ENCODE results near the gene MSTO1.
A peak's percentile ranks its signal among the peaks of the same experiment; 100 is the strongest.
"Not testable (repeated sequence)": the region's sequence is repeated elsewhere in the genome, so short reads cannot be mapped to it uniquely, and the experiment has no call there.

MSTO1 gene

GRCh38 chr1:155598842-155599331 lies 11.1 kb upstream of the MSTO1 start:
- no peaks in the 10 kb centered on the region for H3K9me3 Mint-ChIP-seq
- no peaks in the 10 kb centered on the region for H3K4me1 Mint-ChIP-seq
- no peaks in the 10 kb centered on the region for H3K36me3 Mint-ChIP-seq
- no peak overlapping the region for H3K27ac Mint-ChIP-seq
- ATAC-seq (no peak), DNase-seq (ENCODE audit: low spot score in 2 of 2) (no peak)
- peak overlapping the region; percentile 41 for H3K4me3 Mint-ChIP-seq

- H3K36me3 Mint-ChIP-seq; DNase-seq (ENCODE audit: low spot score in 2 of 2); H3K9me3 Mint-ChIP-seq; H3K4me3 Mint-ChIP-seq; H3K4me1 Mint-ChIP-seq; ATAC-seq; H3K27ac Mint-ChIP-seq: not testable (repeated sequence)
Measured at GRCh38 chr1:155599828-155600572, 10.0 kb upstream of the MSTO1 start.

DNA sequence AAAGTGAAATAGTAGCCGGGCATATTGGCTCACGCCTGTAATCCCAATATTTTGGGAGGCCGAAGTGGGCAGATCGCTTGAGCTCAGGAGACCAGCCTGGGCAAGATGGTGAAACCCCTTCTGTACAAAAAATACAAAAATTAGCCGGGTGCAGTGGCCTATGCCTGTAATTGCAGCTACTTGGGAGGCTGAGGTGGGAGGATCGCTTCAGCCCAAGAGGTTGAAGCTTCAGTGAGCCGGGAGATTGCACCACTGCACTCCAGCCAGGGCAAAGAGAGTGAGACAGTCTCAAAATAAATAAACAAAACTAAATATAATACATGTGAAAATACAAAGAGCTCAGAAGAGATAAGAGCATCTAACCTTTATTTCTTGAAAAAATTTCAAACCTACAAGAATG lies 2.3 kb upstream of the MSTO1 start:
- DNase-seq (ENCODE audit: low spot score in 2 of 2) (no peak), ATAC-seq (no peak)
- Mint-ChIP-seq H3K4me3 (no peak overlapping the region), H3K9me3 (no peaks in the 10 kb centered on the region), H3K27ac (no peak overlapping the region), H3K36me3 (peaks cover 3% of the 10 kb centered on the region), H3K4me1 (peaks cover 14% of the 10 kb centered on the region)

GRCh38 chr1:155608888-155609225 lies 1.2 kb upstream of the MSTO1 start:
- Mint-ChIP-seq H3K36me3 (peaks cover 11% of the 10 kb centered on the region), H3K9me3 (no peaks in the 10 kb centered on the region), H3K4me1 (peaks cover 16% of the 10 kb centered on the region), H3K27ac (no peak overlapping the region), H3K4me3 (peak overlapping the region; percentile 89)
- ATAC-seq (no peak), DNase-seq (ENCODE audit: low spot score in 2 of 2) (no peak)

DNA sequence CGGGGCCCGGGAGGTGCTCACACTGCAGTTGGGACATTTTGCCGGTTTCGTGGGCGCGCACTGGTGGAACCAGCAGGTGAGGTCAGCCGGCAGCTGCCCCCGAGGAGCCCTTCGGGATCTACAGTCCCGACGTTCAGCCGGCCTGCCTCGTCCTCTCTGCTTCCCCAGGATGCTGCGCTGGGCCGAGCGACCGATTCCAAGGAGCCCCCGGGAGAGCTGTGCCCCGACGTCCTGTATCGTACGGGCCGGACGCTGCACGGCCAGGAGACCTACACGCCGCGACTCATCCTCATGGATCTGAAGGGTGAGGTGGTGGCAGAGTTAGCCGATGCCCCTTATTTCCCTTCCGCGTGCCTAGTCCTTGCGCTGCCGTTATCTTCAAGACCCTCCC lies 234 bp downstream of the MSTO1 start:
- peaks cover 16% of the 10 kb centered on the region for H3K4me1 Mint-ChIP-seq
- peak; percentile 43 for ATAC-seq
- peaks cover 16% of the 10 kb centered on the region for H3K36me3 Mint-ChIP-seq
- DNase-seq (ENCODE audit: low spot score in 2 of 2); H3K9me3 Mint-ChIP-seq: not testable (repeated sequence)
- peak overlapping the region; percentile 89 for H3K4me3 Mint-ChIP-seq
- peak overlapping the region; percentile 95 for H3K27ac Mint-ChIP-seq

GRCh38 chr1:155613226-155613625 lies 3.2 kb downstream of the MSTO1 start:
- peaks cover 16% of the 10 kb centered on the region for H3K4me1 Mint-ChIP-seq
- H3K36me3 Mint-ChIP-seq = peaks cover 16% of the 10 kb centered on the region
- not testable (repeated sequence) for H3K4me3 Mint-ChIP-seq; H3K27ac Mint-ChIP-seq; DNase-seq (ENCODE audit: low spot score in 2 of 2); ATAC-seq; H3K9me3 Mint-ChIP-seq

DNA sequence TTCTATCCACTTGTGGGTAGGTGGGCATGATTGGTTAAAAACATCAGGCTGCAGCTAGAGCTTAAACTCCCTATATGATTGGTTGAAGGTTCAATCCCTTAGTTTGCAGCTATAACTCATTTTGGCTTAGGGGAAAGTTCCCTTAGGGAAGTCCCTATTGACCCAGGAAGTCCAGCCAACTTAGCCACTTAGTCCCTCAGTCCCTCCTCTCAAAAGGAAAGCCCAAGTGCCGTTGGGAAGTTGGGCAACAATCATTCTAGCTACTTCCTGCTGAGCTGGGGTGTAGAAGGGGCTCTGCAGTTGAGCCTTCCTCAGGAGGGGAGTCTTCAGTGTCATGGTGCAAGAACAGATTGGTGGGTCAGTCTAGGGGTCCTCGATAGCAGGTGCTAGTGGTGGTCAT lies 12.2 kb downstream of the MSTO1 start:
- no peaks in the 10 kb centered on the region for H3K36me3 Mint-ChIP-seq
- ATAC-seq (no peak), DNase-seq (ENCODE audit: low spot score in 2 of 2) (no peak)
- no peaks in the 10 kb centered on the region for H3K9me3 Mint-ChIP-seq
- no peak overlapping the region for H3K27ac Mint-ChIP-seq
- H3K4me1 Mint-ChIP-seq = no peaks in the 10 kb centered on the region
- no peak overlapping the region for H3K4me3 Mint-ChIP-seq

DNA sequence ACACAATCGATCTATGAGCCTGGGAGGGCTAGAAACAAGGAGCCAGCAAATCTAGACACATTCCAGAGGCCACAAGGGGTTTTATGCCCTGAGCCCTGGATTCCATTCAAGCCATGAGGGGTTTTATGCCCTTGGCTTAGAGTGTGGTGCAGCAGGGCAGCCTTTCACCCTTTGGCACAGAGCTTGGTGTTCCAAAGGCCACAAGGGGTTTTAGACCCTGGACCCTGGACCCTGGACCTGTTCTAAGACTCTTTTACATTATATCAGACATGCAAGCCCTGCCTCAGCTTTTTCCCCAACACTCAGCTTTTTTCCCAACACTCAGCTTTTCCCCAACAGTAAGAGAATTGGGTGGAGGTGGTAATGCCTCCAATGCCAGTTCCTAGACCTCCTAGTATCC lies 13.3 kb downstream of the MSTO1 start:
- Mint-ChIP-seq H3K4me1 (no peaks in the 10 kb centered on the region), H3K4me3 (no peak overlapping the region), H3K9me3 (no peaks in the 10 kb centered on the region), H3K27ac (no peak overlapping the region), H3K36me3 (no peaks in the 10 kb centered on the region)
- no peak for DNase-seq (ENCODE audit: low spot score in 2 of 2)
- no peak for ATAC-seq

DNA sequence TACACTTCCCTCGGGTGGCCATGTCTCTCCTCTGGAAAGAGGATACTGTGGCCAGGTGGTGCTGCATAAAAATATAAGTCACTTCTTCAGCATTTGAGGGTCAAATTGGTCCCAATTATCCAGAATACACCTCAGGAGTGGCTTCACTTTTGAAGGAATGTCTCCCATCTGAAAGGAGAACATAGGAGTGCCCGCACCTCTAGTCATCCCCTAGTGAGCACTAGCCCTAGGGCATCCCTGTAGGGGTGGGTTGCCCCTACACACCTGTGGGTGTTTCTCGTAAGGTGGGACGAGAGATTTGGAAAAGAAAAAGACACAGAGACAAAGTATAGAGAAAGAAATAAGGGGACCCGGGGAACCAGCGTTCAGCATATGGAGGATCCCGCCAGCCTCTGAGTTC lies 16.4 kb downstream of the MSTO1 start:
- not testable (repeated sequence) for H3K4me3 Mint-ChIP-seq, H3K9me3 Mint-ChIP-seq, ATAC-seq

GRCh38 chr1:155636397-155637153 lies 26.6 kb downstream of the MSTO1 start:
- H3K4me3 Mint-ChIP-seq = peak overlapping the region; percentile 75
- ATAC-seq = no peak

More for the DNA sequence above, 16.4 kb downstream of the MSTO1 start:
- H3K36me3 Mint-ChIP-seq; DNase-seq (ENCODE audit: low spot score in 2 of 2); H3K27ac Mint-ChIP-seq; H3K4me1 Mint-ChIP-seq: not testable (repeated sequence)

DNA sequence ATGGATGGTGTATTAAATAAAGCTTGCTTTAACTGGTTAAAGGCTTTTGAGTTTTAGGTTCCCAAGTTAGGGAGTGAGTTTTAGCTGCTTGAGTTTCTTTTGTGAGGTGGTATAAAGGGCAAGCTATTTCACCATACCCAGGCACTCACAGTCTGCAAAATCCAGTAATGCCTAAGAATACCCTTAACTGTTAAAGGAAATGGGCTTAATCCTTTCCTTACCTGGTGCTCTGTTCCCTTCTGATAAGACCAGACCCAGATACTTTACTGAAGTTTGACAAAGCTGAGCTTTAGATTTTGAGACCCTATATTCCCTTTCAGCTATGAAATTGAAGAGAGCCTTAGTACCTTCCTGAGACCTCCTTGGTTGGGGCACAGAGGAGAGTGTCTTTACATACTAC lies 30.3 kb downstream of the MSTO1 start:
- DNase-seq (ENCODE audit: low spot score in 2 of 2) (no peak), ATAC-seq (no peak)
- H3K9me3 Mint-ChIP-seq = peaks cover 9% of the 10 kb centered on the region
- no peak overlapping the region for H3K27ac Mint-ChIP-seq
- H3K36me3 Mint-ChIP-seq = no peaks in the 10 kb centered on the region
- H3K4me1 Mint-ChIP-seq = peaks cover 14% of the 10 kb centered on the region
- H3K4me3 Mint-ChIP-seq = no peak overlapping the region

More at GRCh38 chr1:155636397-155637153, 26.6 kb downstream of the MSTO1 start:
- peaks cover 14% of the 10 kb centered on the region for H3K4me1 Mint-ChIP-seq
- DNase-seq (ENCODE audit: low spot score in 2 of 2) = no peak
- peak overlapping the region; percentile 94 for H3K27ac Mint-ChIP-seq
- H3K36me3 Mint-ChIP-seq = no peaks in the 10 kb centered on the region
- no peaks in the 10 kb centered on the region for H3K9me3 Mint-ChIP-seq

DNA sequence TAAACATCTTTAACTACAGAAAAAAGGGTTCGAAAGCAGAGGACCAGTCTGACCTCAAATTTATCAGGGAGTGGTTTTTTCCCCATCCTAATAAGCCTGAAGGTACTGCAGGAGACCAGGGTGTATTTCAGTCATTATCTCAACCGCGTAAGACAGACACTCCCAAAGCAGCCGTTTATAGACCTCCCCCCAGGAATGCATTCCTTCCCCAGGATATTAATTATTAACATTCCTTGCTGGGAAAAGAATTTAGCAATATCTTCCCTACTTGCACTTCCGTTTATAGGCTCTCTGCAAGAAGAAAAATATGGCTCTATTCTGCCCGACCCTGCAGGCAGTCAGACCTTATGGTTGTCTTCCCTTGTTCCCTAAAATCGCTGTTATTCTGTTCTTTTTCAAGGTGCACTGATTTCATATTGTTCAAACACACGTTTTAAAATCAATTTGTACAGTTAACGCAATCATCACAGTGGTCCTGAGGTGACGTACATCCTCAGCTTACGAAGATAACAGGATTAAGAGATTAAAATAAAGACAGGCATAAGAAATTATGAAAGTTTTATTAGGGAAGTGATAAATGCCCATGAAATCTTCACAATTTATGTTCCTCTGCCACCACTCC lies 32.7 kb downstream of the MSTO1 start:
- not testable (repeated sequence) for DNase-seq (ENCODE audit: low spot score in 2 of 2); H3K9me3 Mint-ChIP-seq; H3K4me3 Mint-ChIP-seq; H3K27ac Mint-ChIP-seq; H3K36me3 Mint-ChIP-seq; H3K4me1 Mint-ChIP-seq; ATAC-seq

GRCh38 chr1:155643230-155643629 lies 33.2 kb downstream of the MSTO1 start:
- Mint-ChIP-seq H3K9me3 (peaks cover 9% of the 10 kb centered on the region), H3K27ac (no peak overlapping the region), H3K36me3 (no peaks in the 10 kb centered on the region), H3K4me3 (no peak overlapping the region), H3K4me1 (no peaks in the 10 kb centered on the region)
- DNase-seq (ENCODE audit: low spot score in 2 of 2) (no peak), ATAC-seq (no peak)

DNA sequence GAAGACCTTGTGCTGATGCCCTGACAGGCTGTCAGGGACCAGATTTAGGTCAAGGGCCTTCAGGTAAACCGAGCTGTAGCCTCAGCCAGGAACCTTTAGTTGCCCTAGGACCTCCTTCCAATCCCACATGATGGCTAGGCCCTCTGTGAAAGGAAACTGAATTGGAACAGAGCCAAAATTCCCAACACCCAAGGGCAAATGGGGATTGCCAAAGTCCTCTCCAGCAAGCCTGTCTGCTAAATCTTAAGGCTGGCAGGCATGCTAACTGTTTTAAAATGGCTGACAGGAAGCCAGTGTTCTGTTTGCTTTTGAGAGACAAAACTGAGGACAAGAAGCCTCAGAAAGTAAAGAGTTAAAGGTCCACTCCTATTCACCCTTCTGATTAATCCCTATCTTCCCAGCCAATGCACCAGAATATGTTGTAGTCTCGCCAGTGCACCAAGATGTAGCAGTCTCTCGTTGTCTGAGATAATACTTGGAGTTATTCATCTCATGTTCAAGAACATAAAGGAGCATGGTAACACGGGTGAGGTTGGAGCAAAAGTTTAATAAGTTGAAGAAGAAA lies 35.1 kb downstream of the MSTO1 start:
- H3K27ac Mint-ChIP-seq = no peak overlapping the region
- no peaks in the 10 kb centered on the region for H3K36me3 Mint-ChIP-seq
- H3K9me3 Mint-ChIP-seq = peaks cover 9% of the 10 kb centered on the region
- DNase-seq (ENCODE audit: low spot score in 2 of 2) (no peak), ATAC-seq (no peak)
- H3K4me3 Mint-ChIP-seq = no peak overlapping the region
- H3K4me1 Mint-ChIP-seq = no peaks in the 10 kb centered on the region

- H3K4me3 Mint-ChIP-seq = no peak overlapping the region
- no peak overlapping the region for H3K27ac Mint-ChIP-seq
- H3K9me3 Mint-ChIP-seq = peaks cover 9% of the 10 kb centered on the region
- ATAC-seq = no peak
- no peak for DNase-seq (ENCODE audit: low spot score in 2 of 2)
- no peaks in the 10 kb centered on the region for H3K4me1 Mint-ChIP-seq
- H3K36me3 Mint-ChIP-seq = no peaks in the 10 kb centered on the region
Measured at GRCh38 chr1:155645648-155646047, 35.6 kb downstream of the MSTO1 start.
